Right atrium auricular region (tissue), 2 donors: ENCODE measurements around the gene TPGS1. TPM values are rescaled to one million over a fixed set of nuclear protein-coding genes. Genes with fewer than 3 reads are reported as not detected.
A peak's percentile ranks its signal among the peaks of the same experiment; 100 is the strongest.

Experiments used
- DNase-seq: peaks from one replicate; pipeline ENCODE4 v3.0.0-alpha.2; 2019; ENCODE audit warnings: low spot score
- H3K27ac ChIP-seq, 2 donors: fragments of 200-600 bp; sonication (generic); 1 replicate in 1 of 2; 2 replicates in 1 of 2; pipeline ENCODE4 v1.5.1; 2016 to 2019
- H3K27me3 ChIP-seq, 2 donors: fragments of 200-600 bp; sonication (generic); one replicate each; pipeline versions ENCODE4 v1.5.1 to v1.6.0; 2017 to 2019
- H3K36me3 ChIP-seq: fragments of 200-600 bp; sonication (generic); one replicate; pipeline ENCODE4 v1.5.1; 2016
- H3K4me1 ChIP-seq, 2 donors: fragments of 200-600 bp; sonication (generic); one replicate each; pipeline versions ENCODE4 v1.5.1 to v1.6.0; 2017 to 2019
- H3K4me3 ChIP-seq, 2 donors: fragments of 200-600 bp; sonication (generic); 1 replicate in 1 of 2; 2 replicates in 1 of 2; pipeline ENCODE4 v1.5.1; 2017 to 2019; ENCODE audit warnings: mild to moderate bottlenecking in 1 of 2, moderate library complexity in 1 of 2
- H3K9me3 ChIP-seq, 2 donors: fragments of 200-600 bp; sonication (generic); one replicate each; pipeline ENCODE4 v1.5.1; 2019
- CTCF ChIP-seq, 2 donors: fragments of 200-600 bp; sonication (generic); IDR thresholded peaks; one replicate each; pipeline ENCODE4 v1.5.1; 2019; ENCODE audit warnings: antibody characterized with exemption in 2 of 2
- total RNA-seq, 2 donors: library from RNA; depleted of rRNA; stranded (reverse); fragments of >200 nt; gene quantifications; one replicate each; pipeline ENCODE4 v1.1.0, GENCODE V29; 2016

Gene TPGS1
- total RNA-seq, 2 donors from 2014 or later, result 30.3 to 33.2 TPM

GRCh38 chr19:482186-483041 is 24.9 kb upstream of the TPGS1 start:
- Histone ChIP-seq H3K4me1 (peaks cover 0 to 5% of the 10 kb centered on the region in 2 donors), H3K4me3 (no peak overlapping the region), H3K27ac (no peak overlapping the region), H3K36me3 (no peaks in the 10 kb centered on the region), H3K27me3 (no peaks in the 10 kb centered on the region), H3K9me3 (no peaks in the 10 kb centered on the region)
- TF ChIP-seq CTCF (IDR thresholded peaks at IDR 0.05), result no peak
- no peak for DNase-seq

- no peaks in the 10 kb centered on the region for H3K9me3 ChIP-seq
- no peak for TF ChIP-seq CTCF (IDR thresholded peaks at IDR 0.05)
- no peak overlapping the region for H3K4me3 ChIP-seq
- peaks cover 0 to 5% of the 10 kb centered on the region in 2 donors for H3K4me1 ChIP-seq
- DNase-seq, result no peak
- no peak overlapping the region for H3K27ac ChIP-seq
- H3K36me3 ChIP-seq, result no peaks in the 10 kb centered on the region
- H3K27me3 ChIP-seq, result no peaks in the 10 kb centered on the region
Measured at GRCh38 chr19:483332-484072, 23.8 kb upstream of the TPGS1 start.

GRCh38 chr19:484494-484893 is 22.8 kb upstream of the TPGS1 start:
- no peak for DNase-seq
- H3K9me3 ChIP-seq, result no peaks in the 10 kb centered on the region
- no peak overlapping the region for H3K4me3 ChIP-seq

GRCh38 chr19:485077-485476 is 22.2 kb upstream of the TPGS1 start:
- H3K27me3 ChIP-seq, result no peaks in the 10 kb centered on the region
- no peaks in the 10 kb centered on the region for H3K9me3 ChIP-seq
- H3K4me1 ChIP-seq, result peaks cover 0 to 9% of the 10 kb centered on the region in 2 donors
- no peak for DNase-seq
- no peak for TF ChIP-seq CTCF (IDR thresholded peaks at IDR 0.05)
- H3K36me3 ChIP-seq, result no peaks in the 10 kb centered on the region
- no peak overlapping the region for H3K4me3 ChIP-seq
- H3K27ac ChIP-seq, result no peak overlapping the region

More at GRCh38 chr19:484494-484893, 22.8 kb upstream of the TPGS1 start:
- no peak for TF ChIP-seq CTCF (IDR thresholded peaks at IDR 0.05)
- Histone ChIP-seq H3K27ac (no peak overlapping the region), H3K4me1 (peaks cover 0 to 8% of the 10 kb centered on the region in 2 donors), H3K27me3 (no peaks in the 10 kb centered on the region), H3K36me3 (no peaks in the 10 kb centered on the region)

- H3K27me3 ChIP-seq, result no peaks in the 10 kb centered on the region
- no peak overlapping the region for H3K4me3 ChIP-seq
- no peak overlapping the region for H3K27ac ChIP-seq
- H3K9me3 ChIP-seq, result no peaks in the 10 kb centered on the region
- peaks cover 0 to 8% of the 10 kb centered on the region in 2 donors for H3K4me1 ChIP-seq
- H3K36me3 ChIP-seq, result no peaks in the 10 kb centered on the region
- no peak for TF ChIP-seq CTCF (IDR thresholded peaks at IDR 0.05)
- DNase-seq, result peak; percentile 70
Measured at GRCh38 chr19:485583-486236, 21.6 kb upstream of the TPGS1 start.
